Caco-2 (cell line): Measurements from ENCODE around the gene ASB15. TPM values are rescaled to one million over a fixed set of nuclear protein-coding genes. Genes with fewer than 3 reads are reported as not detected.

Experiments
- BruUV-seq: library from RNA; stranded (reverse); fragments of 400-500 nt; replicated peaks from 2 replicates; lab custom pipeline; 2021; lab: Mats Ljungman, UMichigan
- CTCF ChIA-PET: fragments of 300-600 bp; sonication (Branson Sonifier 250); formaldehyde crosslinking; loops from one replicate; lab custom pipeline; 2022; ENCODE audit warnings: antibody characterized with exemption; lab: Charles Lee
- POLR2A ChIA-PET: fragments of 300-600 bp; sonication (Branson Sonifier 250); formaldehyde crosslinking; loops from one replicate; lab custom pipeline; 2022; ENCODE audit warnings: antibody characterized with exemption; lab: Charles Lee
- DNase-seq, 2 experiments: peaks; one replicate each; pipeline versions ENCODE4 v3.0.0 to v3.0.0-alpha.2; 2020 to 2022
- H3K27me3 ChIP-seq: replicated peaks from 2 replicates; pipeline ENCODE4 v1.6.0; 2011; ENCODE audit warnings: low read length; ENCODE audit not compliant: control insufficient read depth, insufficient read depth
- H3K36me3 ChIP-seq: 2 replicates; pipeline ENCODE4 v1.5.1; 2011; ENCODE audit warnings: low read length; ENCODE audit not compliant: control insufficient read depth, insufficient read depth
- H3K4me1 ChIP-seq: fragments of 250-450 bp; sonication (Bioruptor Pico); 2 replicates; pipeline ENCODE4 v1.5.1; 2020; ENCODE audit warnings: mild to moderate bottlenecking
- H3K4me3 ChIP-seq: 2 replicates; pipeline ENCODE4 v1.5.1; 2011; ENCODE audit warnings: low read depth, mild to moderate bottlenecking, control low read depth, low read length
- H3K9me3 ChIP-seq: fragments of 250-450 bp; sonication (Bioruptor Pico); 2 replicates; pipeline ENCODE4 v1.5.1; 2020; ENCODE audit warnings: mild to moderate bottlenecking, moderate library complexity
- H3K27ac Mint-ChIP-seq: one replicate; pipeline ENCODE4 v1.8.0; 2022; ENCODE audit warnings: mixed read lengths; ENCODE audit not compliant: unreplicated experiment
- H3K27me3 Mint-ChIP-seq: one replicate; pipeline ENCODE4 v1.8.0; 2022; ENCODE audit warnings: mixed read lengths; ENCODE audit not compliant: insufficient read depth, unreplicated experiment
- H3K36me3 Mint-ChIP-seq: one replicate; pipeline ENCODE4 v1.8.0; 2022; ENCODE audit warnings: mild to moderate bottlenecking, mixed read lengths; ENCODE audit not compliant: insufficient read depth, unreplicated experiment
- H3K4me1 Mint-ChIP-seq: one replicate; pipeline ENCODE4 v1.8.0; 2022; ENCODE audit warnings: low read depth, mixed read lengths; ENCODE audit not compliant: unreplicated experiment
- H3K4me3 Mint-ChIP-seq: one replicate; pipeline ENCODE4 v1.8.0; 2022; ENCODE audit warnings: mild to moderate bottlenecking, moderate library complexity, mixed read lengths; ENCODE audit not compliant: unreplicated experiment
- H3K9me3 Mint-ChIP-seq: one replicate; pipeline ENCODE4 v1.8.0; 2022; ENCODE audit warnings: mixed read lengths; ENCODE audit not compliant: unreplicated experiment
- intact Hi-C: fragments of 100-400 bp; cut with micrococcal nuclease; formaldehyde crosslinking; loops from one replicate; pipeline ENCODE4 v1.10.0; 2022; ENCODE audit not compliant: unreplicated experiment
- total RNA-seq: library from RNA; stranded (reverse); gene quantifications from 2 replicates; pipeline ENCODE4 v1.2.3, GENCODE V29; 2022
- TF ChIP-seq, protein P1 (sequence below), 2 experiments: fragments of 200-600 bp in 1 of 2; IDR thresholded peaks; 1 replicate in 1 of 2; 2 replicates in 1 of 2; pipeline versions ENCODE4 v1.5.1 to v1.8.0; 2011 to 2022; ENCODE audit warnings: antibody characterized with exemption in 1 of 2, control low read depth in 1 of 2, inconsistent platforms in 1 of 2, low read depth in 1 of 2, low read length in 1 of 2, mild to moderate bottlenecking in 1 of 2, moderate library complexity in 1 of 2; ENCODE audit not compliant: insufficient read depth in 1 of 2, severe bottlenecking in 1 of 2, unreplicated experiment in 1 of 2

Gene ASB15
- total RNA-seq, 1 experiment from 2014 or later: not detected

DNA sequence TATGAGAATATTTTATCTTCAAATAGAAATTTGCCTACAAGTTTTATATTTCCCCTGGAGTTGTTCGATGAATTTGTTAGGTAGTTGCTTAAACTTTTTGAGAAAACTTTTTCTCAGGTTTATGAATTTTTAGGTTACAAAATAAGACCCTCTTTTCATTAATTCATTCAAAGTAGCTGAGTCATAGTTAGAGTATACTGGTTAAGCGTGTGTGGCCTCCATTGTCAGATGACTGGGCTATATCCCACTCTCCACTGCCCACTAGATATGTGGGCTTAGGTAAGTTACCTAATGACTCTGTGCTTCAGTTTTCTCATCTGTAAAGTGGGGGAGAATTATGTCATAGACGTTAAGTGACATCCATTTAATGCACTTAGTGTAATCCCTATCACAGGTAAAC is 1.0 kb downstream of the ASB15 start:
- H3K4me1 ChIP-seq: no peaks in the 10 kb centered on the region
- H3K9me3 Mint-ChIP-seq: no peaks in the 10 kb centered on the region
- TF ChIP-seq, protein P1, sequence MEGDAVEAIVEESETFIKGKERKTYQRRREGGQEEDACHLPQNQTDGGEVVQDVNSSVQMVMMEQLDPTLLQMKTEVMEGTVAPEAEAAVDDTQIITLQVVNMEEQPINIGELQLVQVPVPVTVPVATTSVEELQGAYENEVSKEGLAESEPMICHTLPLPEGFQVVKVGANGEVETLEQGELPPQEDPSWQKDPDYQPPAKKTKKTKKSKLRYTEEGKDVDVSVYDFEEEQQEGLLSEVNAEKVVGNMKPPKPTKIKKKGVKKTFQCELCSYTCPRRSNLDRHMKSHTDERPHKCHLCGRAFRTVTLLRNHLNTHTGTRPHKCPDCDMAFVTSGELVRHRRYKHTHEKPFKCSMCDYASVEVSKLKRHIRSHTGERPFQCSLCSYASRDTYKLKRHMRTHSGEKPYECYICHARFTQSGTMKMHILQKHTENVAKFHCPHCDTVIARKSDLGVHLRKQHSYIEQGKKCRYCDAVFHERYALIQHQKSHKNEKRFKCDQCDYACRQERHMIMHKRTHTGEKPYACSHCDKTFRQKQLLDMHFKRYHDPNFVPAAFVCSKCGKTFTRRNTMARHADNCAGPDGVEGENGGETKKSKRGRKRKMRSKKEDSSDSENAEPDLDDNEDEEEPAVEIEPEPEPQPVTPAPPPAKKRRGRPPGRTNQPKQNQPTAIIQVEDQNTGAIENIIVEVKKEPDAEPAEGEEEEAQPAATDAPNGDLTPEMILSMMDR (IDR thresholded peaks at IDR 0.05; ENCODE audit: insufficient read depth in 1 of 2, low read depth in 1 of 2, low read length in 1 of 2, severe bottlenecking in 1 of 2, unreplicated experiment in 1 of 2): no peak
- H3K9me3 ChIP-seq: no peaks in the 10 kb centered on the region
- H3K27me3 ChIP-seq: no peaks in the 10 kb centered on the region
- H3K36me3 Mint-ChIP-seq: no peaks in the 10 kb centered on the region
- no peak overlapping the region for H3K4me3 Mint-ChIP-seq
- no peak for DNase-seq
- CTCF ChIA-PET: no interaction called here
- BruUV-seq: no TSS peak
- H3K27me3 Mint-ChIP-seq: no peaks in the 10 kb centered on the region
- intact Hi-C loops: no loop called here
- no peaks in the 10 kb centered on the region for H3K36me3 ChIP-seq
- POLR2A ChIA-PET: no interaction called here
- H3K4me1 Mint-ChIP-seq: no peaks in the 10 kb centered on the region
- H3K27ac Mint-ChIP-seq: no peak overlapping the region
- H3K4me3 ChIP-seq: no peak overlapping the region

- no peak overlapping the region for H3K27ac Mint-ChIP-seq
- DNase-seq: no peak
- ChIA-PET POLR2A (no interaction called here), CTCF (no interaction called here)
- no TSS peak for BruUV-seq
- H3K9me3 Mint-ChIP-seq: no peaks in the 10 kb centered on the region
- no peaks in the 10 kb centered on the region for H3K27me3 Mint-ChIP-seq
- H3K27me3 ChIP-seq: no peaks in the 10 kb centered on the region
- no peaks in the 10 kb centered on the region for H3K36me3 ChIP-seq
- H3K4me1 ChIP-seq: no peaks in the 10 kb centered on the region
- no peak overlapping the region for H3K4me3 Mint-ChIP-seq
- intact Hi-C loops: no loop called here
- TF ChIP-seq, protein P1 (IDR thresholded peaks at IDR 0.05; ENCODE audit: insufficient read depth in 1 of 2, low read depth in 1 of 2, low read length in 1 of 2, severe bottlenecking in 1 of 2, unreplicated experiment in 1 of 2): no peak
- no peaks in the 10 kb centered on the region for H3K36me3 Mint-ChIP-seq
- H3K4me3 ChIP-seq: no peak overlapping the region
- no peaks in the 10 kb centered on the region for H3K4me1 Mint-ChIP-seq
- no peaks in the 10 kb centered on the region for H3K9me3 ChIP-seq
These were observed 3.1 kb downstream of the ASB15 start for GRCh38 chr7:123604739-123605138.

GRCh38 chr7:123607423-123607975 is 5.9 kb downstream of the ASB15 start:
- H3K36me3 ChIP-seq: no peaks in the 10 kb centered on the region
- no TSS peak for BruUV-seq
- CTCF ChIA-PET: interaction anchor here (1.1 kb wide), 1 partner anchor 9 kb away, joined by 3 read pairs; no protein-coding TSS in a partner anchor
- intact Hi-C loops: no loop called here
- POLR2A ChIA-PET: no interaction called here
- Mint-ChIP-seq H3K4me3 (no peak overlapping the region), H3K27ac (no peak overlapping the region), H3K36me3 (no peaks in the 10 kb centered on the region), H3K9me3 (peaks cover 10% of the 10 kb centered on the region), H3K4me1 (no peaks in the 10 kb centered on the region), H3K27me3 (no peaks in the 10 kb centered on the region)
- H3K9me3 ChIP-seq: no peaks in the 10 kb centered on the region
- no peaks in the 10 kb centered on the region for H3K4me1 ChIP-seq
- H3K27me3 ChIP-seq: no peaks in the 10 kb centered on the region
- H3K4me3 ChIP-seq: no peak overlapping the region
- no peak for DNase-seq
- TF ChIP-seq, protein P1 (IDR thresholded peaks at IDR 0.05; ENCODE audit: insufficient read depth in 1 of 2, low read depth in 1 of 2, low read length in 1 of 2, severe bottlenecking in 1 of 2, unreplicated experiment in 1 of 2): no peak
